GM21619 (cell line): ENCODE data around the gene CADM2.
"Not testable (repeated sequence)": the region's sequence is repeated elsewhere in the genome, so short reads cannot be mapped to it uniquely, and the experiment has no call there.

Source experiments
- ATAC-seq: cut with Tn5 transposase; IDR thresholded peaks from one replicate; pipeline ENCODE4 v1.9.1; 2021; ENCODE audit not compliant: unreplicated experiment

The CADM2 gene

DNA sequence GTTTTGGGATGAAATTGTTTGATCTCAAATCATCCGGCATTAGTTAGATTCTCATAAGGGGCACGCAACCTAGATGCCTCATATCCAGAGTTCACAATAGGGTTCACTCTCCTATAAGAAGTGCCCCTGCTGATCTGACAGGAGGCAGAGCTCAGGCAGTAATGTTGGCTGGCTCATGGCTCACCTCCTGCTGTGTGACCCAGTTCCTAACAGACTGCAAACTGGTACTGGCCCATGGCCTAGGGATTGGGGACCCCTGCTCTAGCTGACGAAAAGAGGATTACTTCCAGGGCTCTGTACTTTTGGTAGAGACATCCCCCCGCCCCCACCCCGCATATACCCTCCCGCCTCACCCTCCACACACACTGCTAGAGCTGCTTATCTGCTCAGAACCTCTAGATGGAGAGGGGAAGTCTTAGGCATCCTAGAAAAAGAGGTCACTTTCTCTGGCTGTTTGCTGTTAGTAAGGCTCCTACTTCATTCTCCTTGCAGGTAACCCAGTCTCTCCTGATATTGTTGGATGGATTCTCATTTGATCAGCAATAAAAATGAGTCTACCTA is 923.1 kb downstream of the CADM2 start:
- no peak for ATAC-seq

DNA sequence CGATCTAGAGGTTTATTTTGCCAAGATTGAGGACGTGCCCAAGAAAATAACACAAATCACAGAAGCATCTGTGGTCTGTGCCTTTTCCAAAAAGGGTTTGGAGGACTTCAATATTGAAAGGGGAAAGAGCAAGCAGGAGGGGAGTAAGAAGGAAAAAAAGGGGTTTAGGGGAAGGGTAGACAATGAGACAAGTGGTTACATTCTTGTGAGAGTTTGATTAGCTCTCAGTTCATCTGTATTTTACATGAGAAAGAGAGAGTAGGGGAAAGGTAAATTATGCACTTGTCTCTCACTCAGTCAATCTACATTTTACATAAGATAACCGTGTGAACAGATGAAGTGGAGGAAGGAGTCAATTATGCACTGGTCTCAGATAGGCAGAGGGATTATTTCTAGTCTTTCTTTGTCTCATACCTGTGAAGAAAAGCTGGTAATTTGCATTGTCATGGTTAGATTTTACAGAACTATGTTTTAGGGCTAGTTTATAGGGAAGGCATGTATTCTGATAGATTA is 931.3 kb downstream of the CADM2 start:
- ATAC-seq, result no peak

DNA sequence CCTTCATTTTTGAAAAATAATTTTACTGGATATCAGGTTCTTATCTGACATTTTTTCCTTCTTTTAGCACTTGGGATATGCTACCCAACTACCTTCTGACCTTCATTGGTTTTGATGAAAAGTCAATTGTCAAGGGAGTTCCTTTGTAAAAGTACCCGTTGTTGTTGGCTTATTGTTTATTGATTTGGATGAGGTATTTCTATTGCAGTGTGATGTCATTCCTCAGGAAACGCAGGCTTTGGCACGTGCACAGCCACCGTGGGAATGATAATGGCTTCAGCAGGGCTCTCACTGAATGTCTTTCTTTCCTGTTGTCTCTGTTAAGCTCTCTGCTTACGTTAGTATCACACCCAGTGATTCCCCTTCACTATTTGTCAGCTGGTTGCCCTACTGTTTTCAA is 944.6 kb downstream of the CADM2 start:
- no peak for ATAC-seq

DNA sequence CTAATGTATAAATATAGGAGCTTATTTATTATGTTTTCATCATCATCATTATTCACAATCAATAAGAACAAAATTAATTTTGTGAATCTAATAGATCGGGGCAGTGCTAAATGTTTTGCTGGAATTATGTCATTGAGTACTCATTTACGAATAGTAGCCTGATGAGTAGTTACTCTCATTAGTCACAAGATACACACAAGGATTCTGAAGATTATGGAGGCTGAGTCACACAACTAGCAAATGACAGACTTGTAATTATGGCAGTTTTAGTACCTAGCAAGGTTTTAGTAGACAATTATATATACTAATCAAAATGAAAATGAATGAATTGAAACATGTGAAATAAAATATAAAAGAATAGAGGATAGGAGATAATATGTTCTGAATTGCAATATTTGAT is 954.2 kb downstream of the CADM2 start:
- no peak for ATAC-seq

DNA sequence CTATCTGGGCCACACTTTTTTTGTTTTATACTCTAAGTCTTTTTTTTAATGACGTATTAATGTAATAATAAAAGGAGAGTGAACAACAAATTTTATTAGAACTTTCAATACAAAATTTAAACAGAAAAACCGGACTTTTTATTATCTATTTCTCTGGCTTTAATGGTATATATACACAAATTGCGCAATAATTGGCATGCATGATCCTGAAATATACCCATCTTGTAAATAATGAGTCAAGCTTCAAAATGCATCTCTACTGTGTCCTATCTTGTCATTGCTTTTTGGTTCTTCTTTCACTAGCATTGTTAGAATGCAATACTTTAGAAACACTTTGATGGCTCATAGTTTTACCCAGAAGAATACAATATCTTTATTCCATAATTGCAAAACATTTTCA is 963.6 kb downstream of the CADM2 start:
- no peak for ATAC-seq

DNA sequence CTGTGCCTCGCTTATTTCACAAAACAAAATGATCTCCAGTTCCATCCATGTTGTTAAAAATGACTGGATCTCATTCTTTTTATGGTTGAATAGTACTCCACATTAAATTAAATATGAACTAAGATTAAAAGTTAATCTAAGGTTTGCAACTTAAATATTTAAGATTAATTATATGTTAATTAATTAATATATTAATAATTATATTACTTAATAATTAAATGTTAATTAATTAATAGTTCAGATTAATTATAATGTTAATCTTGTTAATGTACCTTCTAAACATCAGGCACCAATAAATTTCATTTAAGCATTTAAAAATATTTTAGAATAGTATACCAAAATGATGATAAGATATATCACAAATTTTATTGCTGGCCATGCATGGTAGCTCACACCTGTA is 971.9 kb downstream of the CADM2 start:
- no peak for ATAC-seq

DNA sequence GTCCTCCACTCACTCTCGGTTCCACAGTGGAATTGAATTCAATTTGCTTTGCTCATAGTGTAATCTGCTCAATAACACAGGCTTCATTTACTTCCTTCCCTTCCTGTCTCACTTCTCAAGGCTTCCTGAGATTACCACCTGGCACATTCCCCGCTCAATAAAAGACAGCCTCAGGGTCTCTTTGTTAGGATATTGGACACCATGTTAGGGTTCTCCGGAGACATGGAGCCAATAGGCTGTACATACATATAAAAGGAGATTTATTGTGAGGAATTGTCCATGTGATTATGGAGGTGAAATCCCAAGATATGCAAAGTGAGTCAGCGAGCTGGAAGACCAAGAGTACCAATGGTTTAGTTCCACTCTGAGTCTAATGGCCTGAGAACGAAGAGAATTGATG is 974.5 kb downstream of the CADM2 start:
- no peak for ATAC-seq

DNA sequence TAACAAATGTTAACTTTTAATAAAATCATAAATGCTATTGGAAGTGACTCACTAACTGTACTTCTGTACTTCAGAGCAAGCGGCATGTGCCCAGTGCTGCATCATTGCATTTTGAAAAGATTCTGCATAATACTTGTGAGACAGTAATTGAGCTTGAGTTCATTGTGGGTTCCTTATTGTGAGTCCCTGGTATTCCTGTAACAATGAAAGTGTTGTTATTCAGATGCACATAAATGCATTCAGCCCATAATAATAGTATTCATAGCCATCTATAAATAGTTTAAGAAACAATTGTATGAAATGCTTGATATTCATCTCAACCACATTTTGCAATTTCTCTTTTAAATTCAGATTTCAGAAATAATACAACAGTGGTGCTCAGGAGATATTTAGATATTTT is 976.4 kb downstream of the CADM2 start:
- no peak for ATAC-seq

DNA sequence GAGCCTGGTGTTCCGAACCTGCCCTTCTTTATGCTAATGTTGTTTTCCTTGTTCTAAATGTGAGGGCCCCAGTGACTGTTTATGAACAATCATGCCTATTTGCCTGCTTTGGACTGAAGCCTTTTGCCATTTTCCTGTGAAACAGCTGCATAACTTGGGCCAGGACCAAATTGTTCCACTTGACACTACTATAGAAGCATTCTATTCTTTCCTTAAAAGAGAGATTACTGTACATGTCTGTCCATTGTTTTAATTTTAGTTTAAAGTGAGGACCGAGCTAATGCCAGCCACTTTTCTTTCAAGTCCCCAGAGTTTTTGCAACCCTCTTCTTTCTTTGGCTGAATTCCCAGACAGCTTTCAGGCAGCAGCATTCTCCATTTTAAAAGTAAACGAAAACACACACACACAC is 980.3 kb downstream of the CADM2 start:
- no peak for ATAC-seq

DNA sequence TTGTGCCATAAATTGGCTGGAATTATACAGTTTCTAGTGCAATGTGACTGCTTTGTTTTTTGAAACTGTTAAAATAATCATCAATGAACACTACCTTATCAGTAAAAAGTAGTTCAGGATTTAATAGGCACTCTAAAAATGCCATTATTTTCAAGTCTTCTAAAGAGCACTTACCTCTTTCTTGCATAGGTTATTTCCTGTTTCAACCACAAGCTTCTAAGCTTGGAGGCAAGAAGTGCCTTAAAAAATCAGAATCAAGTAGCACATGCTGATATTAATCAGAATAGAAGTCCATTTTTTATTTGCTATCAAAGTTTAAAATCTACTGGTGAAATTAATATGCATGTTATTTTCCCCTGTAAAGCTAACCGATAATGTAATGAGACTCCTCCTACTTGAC is 991.6 kb downstream of the CADM2 start:
- no peak for ATAC-seq

DNA sequence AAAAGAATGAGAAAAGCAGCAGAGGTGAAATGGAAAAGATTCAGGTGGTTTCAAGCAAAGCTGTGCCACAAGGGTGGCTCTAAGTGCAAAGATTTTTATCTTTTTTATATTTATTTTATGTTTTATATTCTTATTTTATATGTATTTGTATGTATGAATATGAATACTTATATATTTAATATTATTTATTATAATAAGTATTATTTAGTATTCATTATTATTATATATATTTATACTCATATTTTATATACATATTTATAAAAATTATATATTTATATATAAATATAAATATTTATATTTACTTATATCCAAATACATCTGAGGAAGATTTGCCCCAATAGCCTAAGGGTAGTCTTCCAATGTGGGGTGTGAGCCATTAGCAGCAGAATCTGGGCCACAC is 1002.0 kb downstream of the CADM2 start:
- no peak for ATAC-seq

DNA sequence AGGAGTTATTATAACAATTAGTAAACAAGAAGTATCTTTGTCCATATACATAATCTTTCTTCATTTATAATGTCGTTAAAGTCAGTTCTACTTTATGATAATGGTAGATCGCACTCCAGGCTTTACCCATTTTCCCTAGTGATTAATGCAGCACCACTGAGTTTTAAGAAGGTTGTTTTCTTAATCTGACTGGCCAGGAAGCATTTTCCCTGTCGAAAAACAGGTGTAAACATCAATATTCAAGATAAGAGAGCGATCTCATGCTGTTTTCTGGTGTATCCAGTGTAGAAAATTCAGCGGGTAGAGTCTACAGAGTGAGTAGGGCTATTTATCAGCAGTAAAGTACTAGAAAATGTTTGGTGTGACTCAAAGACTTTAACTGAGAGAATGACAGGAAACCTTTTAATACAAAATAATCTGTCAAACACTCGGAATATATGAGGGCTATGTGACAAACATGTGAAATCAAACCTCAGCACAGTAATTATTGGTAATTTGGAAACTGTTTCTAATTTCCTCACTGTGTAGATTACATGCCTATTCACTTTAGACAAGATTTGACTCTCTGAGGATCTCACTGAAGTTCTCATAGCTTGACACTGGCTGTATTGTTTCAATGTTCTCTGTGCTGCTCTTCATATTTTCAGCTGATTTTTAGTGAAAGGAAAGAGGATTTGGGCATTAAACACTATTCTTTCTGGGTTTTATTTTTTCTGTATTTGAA is 1019.0 kb downstream of the CADM2 start:
- ATAC-seq, result no peak

DNA sequence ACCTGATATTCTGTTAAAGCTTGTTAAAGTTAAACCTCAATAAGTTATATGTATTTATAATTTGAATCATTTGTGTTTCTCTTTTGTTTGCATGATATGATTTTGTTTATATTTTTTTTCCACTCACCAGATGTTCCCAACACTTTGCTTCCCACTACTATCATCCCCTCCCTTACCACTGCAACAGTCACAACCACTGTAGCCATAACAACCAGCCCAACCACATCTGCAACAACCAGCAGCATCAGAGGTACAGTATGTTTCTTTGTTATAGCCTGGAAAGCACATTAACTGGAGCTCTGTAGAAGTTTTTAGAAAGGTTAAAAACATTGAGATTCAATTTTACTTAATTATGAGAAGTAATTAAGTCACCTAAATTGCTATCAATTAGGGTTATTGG is 1020.2 kb downstream of the CADM2 start:
- ATAC-seq, result no peak

DNA sequence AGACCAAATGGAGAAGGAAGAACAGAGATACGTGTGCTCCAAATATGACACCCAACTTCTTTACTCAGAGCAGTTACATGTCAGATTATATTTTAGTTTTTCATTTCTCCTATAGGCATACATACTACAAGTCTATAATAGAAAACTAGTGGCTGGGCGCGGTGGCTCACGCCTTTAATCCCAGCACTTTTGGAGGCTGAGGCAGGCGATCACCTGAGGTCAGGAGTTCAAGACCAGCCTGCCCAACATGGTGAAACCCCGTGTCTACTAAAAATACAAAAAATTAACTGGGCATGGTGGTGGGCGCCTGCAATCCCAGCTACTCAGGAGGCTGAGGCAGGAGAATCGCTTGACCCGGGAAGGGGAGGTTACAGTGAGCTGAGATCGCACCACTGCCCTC is 1030.8 kb downstream of the CADM2 start:
- ATAC-seq, result not testable (repeated sequence)

DNA sequence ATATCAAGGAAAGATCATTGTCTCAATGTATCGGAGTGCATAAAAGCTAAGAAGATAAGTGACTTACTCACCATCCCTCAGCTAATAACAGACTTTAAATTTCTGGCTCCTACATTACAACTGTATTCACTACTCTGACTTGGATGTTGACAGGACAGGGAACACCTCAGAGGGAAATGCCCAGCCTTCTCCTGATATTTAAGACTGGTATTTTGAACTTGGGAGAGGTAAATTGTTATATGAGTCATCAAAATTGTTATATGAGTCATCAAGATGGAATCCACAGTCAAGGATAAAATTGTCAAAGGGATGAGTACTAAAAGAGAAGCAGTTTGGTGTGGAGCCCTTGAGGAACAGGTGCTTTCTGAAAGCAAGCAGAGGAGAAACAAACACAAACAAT is 1070.8 kb downstream of the CADM2 start:
- no peak for ATAC-seq

DNA sequence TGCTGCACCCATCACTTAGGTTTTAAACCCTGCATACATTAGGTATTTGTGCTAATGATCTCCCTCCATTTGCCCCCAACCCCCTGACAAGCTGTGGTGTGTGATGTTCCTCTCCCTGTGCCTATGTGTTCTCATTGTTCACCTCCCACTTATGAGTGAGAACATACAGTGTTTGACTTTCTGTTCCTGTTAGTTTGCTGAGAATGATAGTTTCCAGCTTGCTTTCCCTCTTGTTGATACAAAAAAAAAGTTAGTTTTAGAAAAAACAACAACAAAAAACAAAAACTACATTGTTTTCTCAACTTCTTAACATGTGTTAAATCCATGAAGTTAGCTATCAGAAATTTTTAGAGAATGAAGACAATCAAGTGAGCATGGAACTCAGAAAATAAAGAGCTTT is 1079.1 kb downstream of the CADM2 start:
- no peak for ATAC-seq

DNA sequence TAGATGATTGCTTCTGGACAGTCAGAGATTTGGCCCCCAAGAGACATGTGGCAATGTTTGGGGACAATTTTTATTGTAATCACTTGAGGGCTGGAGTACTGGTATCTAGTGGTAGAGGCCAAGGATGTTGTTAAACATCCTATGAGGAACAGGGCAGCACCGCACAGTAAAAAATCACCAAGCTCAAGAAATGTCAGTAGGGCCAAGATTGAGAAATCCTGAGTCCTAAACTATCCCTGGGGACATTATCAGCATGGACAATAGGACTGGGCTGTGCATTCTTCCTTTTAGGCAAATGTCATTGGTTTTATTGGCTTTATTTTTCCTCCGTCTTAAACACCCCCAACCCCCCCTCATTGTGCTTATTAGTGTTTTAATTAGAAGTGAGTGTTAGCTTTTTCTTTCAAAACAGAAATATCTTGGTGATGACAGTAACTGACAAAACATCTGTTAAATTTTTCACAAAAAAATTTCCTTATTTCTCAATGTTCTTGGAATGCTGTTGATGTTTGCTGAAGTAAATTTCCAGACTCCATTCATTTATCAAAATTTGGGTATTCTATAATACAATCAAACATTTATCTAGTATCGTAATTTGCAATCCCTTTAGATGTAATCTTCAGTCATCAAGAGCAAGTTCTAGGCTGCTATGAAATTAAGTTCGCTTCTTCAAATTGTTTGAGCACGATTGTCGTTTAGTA is 1087.8 kb downstream of the CADM2 start:
- no peak for ATAC-seq

DNA sequence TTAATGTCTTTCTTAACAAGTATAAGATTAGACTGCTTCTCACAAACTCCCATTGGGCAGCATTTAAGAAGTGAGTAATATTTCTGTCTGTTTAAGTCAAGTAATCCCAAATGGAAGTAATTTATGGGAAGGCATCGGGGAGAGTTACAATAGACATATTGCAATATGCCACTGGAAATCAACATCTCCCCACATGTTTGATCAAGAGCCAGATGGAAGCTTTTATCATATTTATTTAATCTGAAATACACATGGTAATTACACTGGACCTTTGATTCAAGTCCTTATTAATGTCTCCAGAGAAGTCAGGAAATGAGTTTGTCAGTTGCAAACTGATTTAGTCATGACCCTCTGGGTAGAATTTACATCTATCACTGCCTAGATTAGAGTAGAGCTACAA is 1088.4 kb downstream of the CADM2 start:
- ATAC-seq, result no peak

DNA sequence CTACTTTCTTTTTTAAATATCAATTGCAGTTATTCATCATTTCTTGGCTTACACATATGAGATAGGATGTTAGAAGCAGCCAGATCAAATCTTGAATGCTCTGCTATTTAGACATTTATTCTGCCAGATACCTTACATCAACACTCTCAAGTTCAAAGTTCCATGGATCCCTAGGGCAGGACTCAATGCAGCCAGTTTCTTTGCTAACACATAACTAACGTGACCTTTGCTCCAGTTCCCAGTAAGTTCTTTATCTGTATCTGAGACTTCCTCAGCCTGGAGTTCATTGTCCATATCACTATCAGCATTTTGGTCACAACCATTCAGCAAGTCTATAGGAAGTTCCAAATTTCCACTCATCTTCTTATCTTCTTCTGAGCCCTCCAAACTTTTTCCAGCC is 1092.3 kb downstream of the CADM2 start:
- ATAC-seq, result no peak

DNA sequence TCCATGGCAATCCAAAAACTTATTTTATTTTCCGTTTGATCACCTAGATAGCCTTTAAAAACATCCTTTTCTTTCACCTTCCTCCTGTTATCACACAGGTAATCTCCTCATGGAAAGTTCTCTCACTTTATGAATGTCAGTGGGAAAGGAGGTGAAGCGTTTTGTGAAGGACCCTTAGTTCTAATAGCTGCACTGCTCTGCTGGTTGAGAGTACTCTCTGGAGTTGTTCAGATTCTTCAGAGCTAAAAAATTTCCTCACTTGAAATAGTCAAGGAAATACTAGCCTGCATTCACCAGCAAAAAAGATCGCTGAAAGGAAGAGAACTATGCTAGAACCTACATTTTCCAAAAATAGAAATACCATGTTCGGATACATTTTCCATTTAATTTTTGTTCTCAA is 1097.2 kb downstream of the CADM2 start:
- no peak for ATAC-seq

DNA sequence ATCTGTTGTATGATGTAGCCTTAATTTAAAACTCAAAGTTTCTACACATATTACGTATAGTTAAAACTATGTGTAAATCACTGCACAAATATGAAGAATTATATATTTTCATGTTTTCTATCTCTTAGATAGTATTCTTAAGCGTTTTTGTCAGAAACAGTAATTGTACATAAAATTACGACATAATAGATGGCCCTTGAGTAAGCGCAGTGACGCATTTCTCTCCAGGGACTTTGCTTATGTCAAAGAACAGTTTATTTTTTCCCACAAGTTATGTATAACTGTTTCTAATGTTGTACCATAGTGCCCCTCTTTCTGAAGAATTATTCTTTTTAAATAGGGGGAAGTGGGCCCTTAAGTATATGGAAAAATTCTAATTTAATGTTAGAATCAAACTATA is 1098.2 kb downstream of the CADM2 start:
- ATAC-seq, result no peak

DNA sequence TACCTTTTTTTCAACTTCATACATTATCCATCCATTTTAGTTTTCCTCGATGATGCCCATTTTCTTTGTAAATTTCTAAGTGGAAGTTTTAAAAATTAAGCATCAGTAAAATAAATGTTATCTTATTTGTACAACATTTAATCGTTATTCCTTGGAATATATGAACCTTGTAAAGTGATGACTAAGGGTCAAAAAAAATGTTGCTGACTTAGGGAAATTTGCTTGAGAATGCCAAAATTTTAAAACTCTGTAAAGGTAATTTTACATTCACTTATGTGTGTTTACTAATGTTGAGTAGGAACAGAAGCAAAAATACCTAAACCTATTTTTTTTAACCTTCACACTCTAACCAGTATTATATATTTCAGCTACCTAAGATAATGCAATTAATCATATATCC is 1115.0 kb downstream of the CADM2 start:
- no peak for ATAC-seq
